ENCODE data around the gene LAMA2.

- TF ChIP-seq CTCF (IDR thresholded peaks at IDR 0.05; ENCODE audit: insufficient read depth, low read depth, low read length) (no peak), EZH2 (IDR thresholded peaks at IDR 0.05; ENCODE audit: insufficient read depth, low read length) (no peak)
Measured at GRCh38 chr6:129111853-129112252, 228.9 kb downstream of the LAMA2 start.
